ENCODE results near the gene CNR2. TPM values are rescaled to one million over a fixed set of nuclear protein-coding genes. Genes with fewer than 3 reads are reported as not detected.

Gene CNR2
- total RNA-seq, 1 experiment from 2014 or later: not detected

DNA sequence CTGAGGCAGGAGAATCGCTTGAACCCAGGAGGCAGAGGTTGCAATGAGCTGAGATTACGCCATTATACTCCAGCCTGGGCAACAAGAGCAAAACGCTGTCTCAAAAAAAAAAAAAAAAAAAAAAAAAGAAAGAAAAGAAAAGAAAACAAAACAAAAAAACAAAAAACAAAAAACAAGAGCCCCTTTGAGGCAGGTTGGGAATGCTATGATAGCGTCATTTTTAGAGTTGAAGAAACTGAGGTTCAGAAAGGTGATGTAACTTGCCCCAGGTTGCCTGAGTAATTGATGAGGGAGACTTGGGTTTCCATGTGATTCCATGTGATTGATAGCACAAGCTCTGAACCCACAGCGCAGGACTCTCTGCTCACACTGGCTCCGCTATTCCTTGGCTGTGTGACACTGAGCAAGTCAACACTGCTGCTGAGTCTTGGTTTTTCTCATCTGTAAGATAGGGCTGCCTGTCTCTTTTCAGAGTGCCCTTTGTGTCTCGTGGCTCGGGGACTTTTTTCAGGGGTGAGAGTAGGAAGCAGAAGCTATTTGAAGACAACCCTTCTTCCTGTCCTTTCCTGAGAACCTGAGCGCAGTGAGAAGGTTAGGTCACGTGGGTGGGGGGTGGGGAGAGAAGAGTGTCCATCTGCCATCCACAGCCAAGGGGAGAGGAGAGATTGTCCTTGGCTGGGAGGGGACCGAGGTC lies 2.5 kb downstream of the CNR2 start:
- H3K18ac ChIP-seq (ENCODE audit: insufficient read length, low read depth, low read length): no peak overlapping the region
- H2AFZ ChIP-seq (ENCODE audit: low read length): no peak overlapping the region

More for the DNA sequence above, 2.5 kb downstream of the CNR2 start:
- Histone ChIP-seq H3K79me2 (ENCODE audit: insufficient read depth, low read length) (no peaks in the 10 kb centered on the region), H4K20me1 (ENCODE audit: control insufficient read depth, insufficient read depth, insufficient read length) (no peaks in the 10 kb centered on the region), H4K8ac (replicated peaks; ENCODE audit: insufficient read length, low read depth, low read length) (no peak overlapping the region), H3K14ac (ENCODE audit: insufficient read depth, low read length) (no peak overlapping the region), H3K9me3 (ENCODE audit: control insufficient read depth, low read depth, low read length) (no peaks in the 10 kb centered on the region), H3K79me1 (ENCODE audit: insufficient read depth, low read depth, low read length, poor library complexity, severe bottlenecking) (no peaks in the 10 kb centered on the region), H2BK120ac (ENCODE audit: low read depth, low read length, poor library complexity, severe bottlenecking) (no peak overlapping the region), H2BK20ac (ENCODE audit: low read depth, low read length, poor library complexity, severe bottlenecking) (no peak overlapping the region), H3K4me1 (ENCODE audit: insufficient read depth, low read length) (no peaks in the 10 kb centered on the region; the same call in 1 of the 2 replicates), H3K56ac (ENCODE audit: insufficient read length, low read depth, low read length) (no peak overlapping the region), H2BK15ac (ENCODE audit: low read depth, low read length) (no peak overlapping the region), H2BK5ac (ENCODE audit: insufficient read length, low read length) (no peak overlapping the region), H3K4me2 (ENCODE audit: insufficient read depth, insufficient read length, low read length) (no peak overlapping the region), H2BK12ac (ENCODE audit: insufficient read length, low read depth, low read length) (no peak overlapping the region), H3K23ac (ENCODE audit: insufficient read length, low read depth, low read length) (no peak overlapping the region), H3K23me2 (ENCODE audit: insufficient read length, low read depth, low read length, poor library complexity, severe bottlenecking) (no peaks in the 10 kb centered on the region), H3K4ac (ENCODE audit: low read depth, low read length) (no peak overlapping the region), H3K27me3 (ENCODE audit: insufficient read depth, low read length) (no peaks in the 10 kb centered on the region), H2AK5ac (ENCODE audit: insufficient read length, low read length) (no peak overlapping the region), H4K91ac (ENCODE audit: insufficient read length, low read depth, low read length) (no peak overlapping the region), H3K9ac (ENCODE audit: extremely low read depth, insufficient read length, low read length) (no peak overlapping the region), H4K5ac (ENCODE audit: insufficient read length, low read depth, low read length) (no peak overlapping the region), H3K27ac (ENCODE audit: insufficient read length, low read depth, low read length) (no peak overlapping the region), H3T11ph (ENCODE audit: low read length) (no peak overlapping the region)
- DNase-seq: no peak
- Mint-ChIP-seq H3K27me3 (ENCODE audit: low read depth) (peaks cover 19% of the 10 kb centered on the region), H3K4me3 (no peak overlapping the region), H3K27ac (no peak overlapping the region; a peak in 1 of 7 replicates), H3K4me1 (peaks cover 12 to 15% of the 10 kb centered on the region in 2 experiments), H3K9me3 (no peaks in the 10 kb centered on the region), H3K36me3 (ENCODE audit: insufficient read depth in 1 of 3, low read depth in 3 of 3) (no peaks in the 10 kb centered on the region)
- TF ChIP-seq, protein P1, sequence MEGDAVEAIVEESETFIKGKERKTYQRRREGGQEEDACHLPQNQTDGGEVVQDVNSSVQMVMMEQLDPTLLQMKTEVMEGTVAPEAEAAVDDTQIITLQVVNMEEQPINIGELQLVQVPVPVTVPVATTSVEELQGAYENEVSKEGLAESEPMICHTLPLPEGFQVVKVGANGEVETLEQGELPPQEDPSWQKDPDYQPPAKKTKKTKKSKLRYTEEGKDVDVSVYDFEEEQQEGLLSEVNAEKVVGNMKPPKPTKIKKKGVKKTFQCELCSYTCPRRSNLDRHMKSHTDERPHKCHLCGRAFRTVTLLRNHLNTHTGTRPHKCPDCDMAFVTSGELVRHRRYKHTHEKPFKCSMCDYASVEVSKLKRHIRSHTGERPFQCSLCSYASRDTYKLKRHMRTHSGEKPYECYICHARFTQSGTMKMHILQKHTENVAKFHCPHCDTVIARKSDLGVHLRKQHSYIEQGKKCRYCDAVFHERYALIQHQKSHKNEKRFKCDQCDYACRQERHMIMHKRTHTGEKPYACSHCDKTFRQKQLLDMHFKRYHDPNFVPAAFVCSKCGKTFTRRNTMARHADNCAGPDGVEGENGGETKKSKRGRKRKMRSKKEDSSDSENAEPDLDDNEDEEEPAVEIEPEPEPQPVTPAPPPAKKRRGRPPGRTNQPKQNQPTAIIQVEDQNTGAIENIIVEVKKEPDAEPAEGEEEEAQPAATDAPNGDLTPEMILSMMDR (conservative IDR thresholded peaks at IDR 0.05): no peak
- no CpG with 5 or more reads among the region's 11 CpGs for WGBS (ENCODE audit: extremely low coverage, insufficient read length, low lambda C conversion rate)
